HepG2 (cell line): ENCODE data around the gene SART1. TPM values are rescaled to one million over a fixed set of nuclear protein-coding genes. Genes with fewer than 3 reads are reported as not detected.

Experiments used
- ATAC-seq: fragments of 200-7000 bp; cut with Tn5 transposase; 3 replicates; pipeline ENCODE4 v1.9.1; 2020; ENCODE audit warnings: mild to moderate bottlenecking, moderate library complexity
- BruUV-seq: library from RNA; stranded (reverse); fragments of 400-500 nt; replicated peaks from 2 replicates; lab custom pipeline; 2021; lab: Mats Ljungman, UMichigan
- CTCF ChIA-PET: fragments of 300-600 bp; formaldehyde crosslinking; extraction: SDS; loops from one replicate; lab custom pipeline; 2021; ENCODE audit warnings: low total read pairs, inconsistent platforms, low intra/inter-chr PET ratio; lab: Yijun Ruan, JAX
- POLR2A ChIA-PET: fragments of 350-600 bp; sonication (Branson Sonifier 250); formaldehyde crosslinking; loops from one replicate; lab custom pipeline; 2020; ENCODE audit warnings: antibody characterized with exemption, inconsistent platforms; lab: Yijun Ruan, JAX
- DNase-seq: peaks from one replicate; pipeline ENCODE4 v3.0.0-alpha.2; 2015; ENCODE audit warnings: low spot score
- FAIRE-seq: peaks from 3 replicates; lab custom pipeline; 2011; peaks lifted over from hg19 to GRCh38; lab: Jason Lieb, UNC
- H2AFZ ChIP-seq: one replicate; pipeline ENCODE4 v1.6.1; 2011; ENCODE audit warnings: low read length, inconsistent platforms
- H3K27ac ChIP-seq: fragments of 300-600 bp; 3 replicates; pipeline ENCODE4 v1.8.0; 2011; ENCODE audit warnings: mixed run types, mild to moderate bottlenecking, mixed read lengths, low read length, inconsistent platforms; ENCODE audit not compliant: insufficient read depth; ENCODE audit errors: extremely low read length
- H3K27me3 ChIP-seq, 2 experiments: fragments of 200-600 bp in 1 of 2; 2 replicates in 1 of 2; 3 replicates in 1 of 2; pipeline versions ENCODE4 v1.6.0 to v1.8.0; 2011; ENCODE audit warnings: low read length in 2 of 2, mild to moderate bottlenecking in 2 of 2, moderate library complexity in 2 of 2, inconsistent platforms in 1 of 2; ENCODE audit not compliant: insufficient read depth in 2 of 2, control insufficient read depth in 1 of 2
- H3K36me3 ChIP-seq, 2 experiments: fragments of 200-600 bp in 1 of 2; replicated peaks in 1 of 2; 2 replicates in 1 of 2; 3 replicates in 1 of 2; pipeline versions ENCODE4 v1.5.1 to v1.8.0; 2011; ENCODE audit warnings: low read length in 2 of 2, inconsistent platforms in 1 of 2; ENCODE audit not compliant: insufficient read depth in 2 of 2, control insufficient read depth in 1 of 2
- H3K4me1 ChIP-seq: 2 replicates; pipeline ENCODE4 v1.5.1; 2012; ENCODE audit warnings: low read length, inconsistent platforms; ENCODE audit not compliant: insufficient read depth
- H3K4me2 ChIP-seq: 2 replicates; pipeline ENCODE4 v1.6.0; 2011; ENCODE audit warnings: low read depth, low read length, inconsistent platforms
- H3K4me3 ChIP-seq, 3 experiments: fragments of 200-600 bp in 1 of 3; sonication (generic), shearing (Covaris generic) in 1 of 3; replicated peaks in 1 of 3; 2 replicates each; pipeline ENCODE4 v1.5.1; 2011 to 2016; ENCODE audit warnings: low read length in 3 of 3, inconsistent platforms in 2 of 3, low read depth in 2 of 3, mild to moderate bottlenecking in 2 of 3, control low read depth in 1 of 3, mixed read lengths in 1 of 3; ENCODE audit not compliant: insufficient read depth in 1 of 3
- H3K79me2 ChIP-seq: one replicate; pipeline ENCODE4 v1.6.1; 2011; ENCODE audit warnings: low read length, inconsistent platforms; ENCODE audit not compliant: insufficient read depth
- H3K9ac ChIP-seq: 2 replicates; pipeline ENCODE4 v1.6.0; 2011; ENCODE audit warnings: mild to moderate bottlenecking, low read depth, low read length, inconsistent platforms; ENCODE audit not compliant: insufficient read depth
- H3K9me3 ChIP-seq: 2 replicates; pipeline ENCODE4 v1.5.1; 2012; ENCODE audit warnings: mild to moderate bottlenecking, low read length
- H4K20me1 ChIP-seq: 2 replicates; pipeline ENCODE4 v1.6.0; 2011; ENCODE audit warnings: inconsistent platforms, mild to moderate bottlenecking, low read length, moderate library complexity; ENCODE audit not compliant: insufficient read depth
- CBFB ChIP-seq: sonication (generic); formaldehyde crosslinking; IDR thresholded peaks from 2 replicates; pipeline ENCODE4 v1.4.0; 2020; ENCODE audit warnings: missing genetic modification reagents
- DZIP1 ChIP-seq: sonication (generic); formaldehyde crosslinking; IDR thresholded peaks from 2 replicates; pipeline ENCODE4 v1.5.0; 2020; ENCODE audit warnings: mild to moderate bottlenecking, missing genetic modification reagents
- MEIS1 ChIP-seq: sonication (generic); formaldehyde crosslinking; IDR thresholded peaks from 2 replicates; pipeline ENCODE4 v1.9.0; 2021; ENCODE audit warnings: mild to moderate bottlenecking, missing genetic modification reagents, moderate library complexity, borderline replicate concordance
- NCOA2 ChIP-seq: sonication (generic); formaldehyde crosslinking; IDR thresholded peaks from 2 replicates; pipeline ENCODE4 v1.8.0; 2022; ENCODE audit warnings: inconsistent platforms
- SMYD3 ChIP-seq: sonication (generic); formaldehyde crosslinking; IDR thresholded peaks from 2 replicates; pipeline ENCODE4 v1.8.1; 2023; ENCODE audit warnings: mild to moderate bottlenecking, missing genetic modification reagents
- SP5 ChIP-seq: IDR thresholded peaks from 2 replicates; pipeline ENCODE4 v1.6.1; 2016; ENCODE audit warnings: low read depth, borderline replicate concordance
- ZNF274 ChIP-seq: sonication (generic); formaldehyde crosslinking; IDR thresholded peaks from 2 replicates; pipeline ENCODE4 v1.5.1; 2020; ENCODE audit warnings: mild to moderate bottlenecking, missing genetic modification reagents
- ZNF546 ChIP-seq: sonication (generic); formaldehyde crosslinking; conservative IDR thresholded peaks from 2 replicates; pipeline ENCODE4 v1.8.1; 2023; ENCODE audit warnings: mild to moderate bottlenecking, missing genetic modification reagents
- ZNF781 ChIP-seq: sonication (generic); formaldehyde crosslinking; IDR thresholded peaks from 2 replicates; pipeline ENCODE4 v1.5.1; 2020; ENCODE audit warnings: borderline replicate concordance, mild to moderate bottlenecking, missing genetic modification reagents; ENCODE audit errors: not compliant biosample characterization
- WGBS: methylation state at CpG from one replicate; pipeline ENCODE4 v1.1.6; 2017; ENCODE audit warnings: low lambda C conversion rate; 5-methylcytosine and 5-hydroxymethylcytosine counted together
- in situ Hi-C: cut with HindIII; loops from 2 replicates; pipeline ENCODE4 v1.10.0; 2017; ENCODE audit warnings: low pct_unique_long_range_greater_than_20kb; ENCODE audit not compliant: extremely low pct_ligation_motif_present
- intact Hi-C: fragments of 100-400 bp; cut with micrococcal nuclease; formaldehyde crosslinking; loops from one replicate; pipeline ENCODE4 v1.10.0; 2022; ENCODE audit not compliant: unreplicated experiment
- polyA plus RNA-seq, 8 experiments: library from polyadenylated mRNA; depleted of rRNA in 3 of 8; stranded (reverse) in 7 of 8; unstranded in 1 of 8; fragments of >200 nt; fragmentation: Illumina TruSeq in 4 of 8; extraction: Trizol in 4 of 8; gene quantifications; 2 replicates each; pipeline versions ENCODE4 v1.2.1 to v1.2.3, GENCODE V29; 2011 to 2016; ENCODE audit warnings: low read depth in 4 of 8, missing spikeins in 1 of 8, mixed read lengths in 1 of 8; ENCODE audit not compliant: insufficient read depth in 1 of 8
- total RNA-seq, 5 experiments: library from RNA; depleted of rRNA; stranded (reverse); fragments of >200 nt; fragmentation: Illumina TruSeq; extraction: Trizol; gene quantifications; 2 replicates each; pipeline ENCODE4 v1.2.3, GENCODE V29; 2016; ENCODE audit warnings: low read depth in 1 of 5

Gene SART1
- total and polyA plus RNA-seq, 2 of the 13 experiments (the other 11 are each of a cell fraction or from before 2014, with no cell fraction given): 11.3 to 22.5 TPM

- TF ChIP-seq DZIP1 (CRISPR knock-in tag): no peak
Observed at GRCh38 chr11:65916391-65916790, 45.1 kb upstream of the SART1 start (continued).

- Histone ChIP-seq H3K79me2 (peaks cover 11% of the 10 kb centered on the region), H4K20me1 (no peaks in the 10 kb centered on the region), H3K4me1 (peaks cover 59% of the 10 kb centered on the region), H3K27me3 (peaks cover 0 to 2% of the 10 kb centered on the region in 2 experiments; a peak in 1 of 5 replicates), H3K9me3 (no peaks in the 10 kb centered on the region), H3K4me3 (peak overlapping the region in 2 of 3 experiments; percentile 88 to 98; a peak in 1 of 6 replicates), H2AFZ (no peak overlapping the region), H3K36me3 (no peaks in the 10 kb centered on the region; a peak in 1 of 5 replicates), H3K27ac (no peak overlapping the region), H3K9ac (no peak overlapping the region), H3K4me2 (peak overlapping the region; percentile 73; the same call in 1 of the 2 replicates)
- ChIA-PET CTCF (no interaction called here), POLR2A (interaction anchor here (0.6 to 5.0 kb wide), 5 partner anchors 8 to 44 kb away, joined by 3 to 59 read pairs (median 8); partner anchors contain the start of genes CCDC85B, FIBP and FOSL1)
- TF ChIP-seq MEIS1 (CRISPR knock-in tag): no peak
- no peak for TF ChIP-seq SP5 (CRISPR knock-in tag)
- TF ChIP-seq SMYD3 (CRISPR knock-in tag): no peak
- no peak for TF ChIP-seq ZNF274 (CRISPR knock-in tag)
- TF ChIP-seq ZNF781: no peak
- TF ChIP-seq ZNF546: no peak
- no peak for TF ChIP-seq NCOA2 (CRISPR knock-in tag)
- no peak for TF ChIP-seq CBFB (CRISPR knock-in tag)
- ATAC-seq: no peak
- no peak for DNase-seq
- intact Hi-C loops (no loop called here), in situ Hi-C loops (no loop called here)
- no peak for FAIRE-seq
- WGBS: 100% methylated on average over 2 of the region's 3 CpGs
- no TSS peak for BruUV-seq
Observed at GRCh38 chr11:65917077-65917433, 44.5 kb upstream of the SART1 start.
